NCI-H2196 treated with DMSO at 0.1 percent for 48 hours (cell line): ENCODE results near the gene COA6.
"Not testable (repeated sequence)": the region's sequence is repeated elsewhere in the genome, so short reads cannot be mapped to it uniquely, and the experiment has no call there.

Experiments used
- DNase-seq: peaks from one replicate; lab custom pipeline; 2025; ENCODE audit not compliant: unreplicated experiment; lab: John Stamatoyannopoulos, UW

Gene COA6

GRCh38 chr1:234369033-234369430 lies 4.2 kb upstream of the COA6 start:
- DNase-seq: no peak

- no peak for DNase-seq
These were observed 3.5 kb upstream of the COA6 start for GRCh38 chr1:234369784-234370183.

- DNase-seq: no peak
These were observed 1.8 kb upstream of the COA6 start for GRCh38 chr1:234371414-234371813.

GRCh38 chr1:234372011-234372757 lies 1.1 kb upstream of the COA6 start:
- DNase-seq: no peak

- no peak for DNase-seq
These were observed 651 bp downstream of the COA6 start for GRCh38 chr1:234373959-234374254.

- no peak for DNase-seq
These were observed 2.4 kb downstream of the COA6 start for GRCh38 chr1:234375672-234376071.

- not testable (repeated sequence) for DNase-seq
These were observed 6.4 kb downstream of the COA6 start for GRCh38 chr1:234379591-234380109.

GRCh38 chr1:234381699-234382555 lies 8.7 kb downstream of the COA6 start:
- DNase-seq: no peak

- DNase-seq: no peak
These were observed 12.9 kb downstream of the COA6 start for GRCh38 chr1:234386122-234386521.

GRCh38 chr1:234388094-234388493 lies 14.8 kb downstream of the COA6 start:
- DNase-seq: no peak

- no peak for DNase-seq
These were observed 19.9 kb downstream of the COA6 start for GRCh38 chr1:234393190-234393589.

- no peak for DNase-seq
These were observed 22.0 kb downstream of the COA6 start for GRCh38 chr1:234395297-234395696.

GRCh38 chr1:234396092-234396491 lies 22.8 kb downstream of the COA6 start:
- no peak for DNase-seq

GRCh38 chr1:234396871-234397270 lies 23.6 kb downstream of the COA6 start:
- no peak for DNase-seq

- no peak for DNase-seq
These were observed 24.5 kb downstream of the COA6 start for GRCh38 chr1:234397732-234398131.

- no peak for DNase-seq
These were observed 25.7 kb downstream of the COA6 start for GRCh38 chr1:234398849-234399381.

- not testable (repeated sequence) for DNase-seq
These were observed 26.3 kb downstream of the COA6 start for GRCh38 chr1:234399515-234399914.

- DNase-seq: no peak
These were observed 27.5 kb downstream of the COA6 start for GRCh38 chr1:234400773-234401172.

GRCh38 chr1:234401658-234402057 lies 28.4 kb downstream of the COA6 start:
- no peak for DNase-seq

- no peak for DNase-seq
These were observed 29.7 kb downstream of the COA6 start for GRCh38 chr1:234402939-234403338.

GRCh38 chr1:234405676-234406075 lies 32.4 kb downstream of the COA6 start:
- no peak for DNase-seq

GRCh38 chr1:234406871-234407270 lies 33.6 kb downstream of the COA6 start:
- no peak for DNase-seq
